KMS-11 (cell line): ENCODE measurements around the gene ADCY5.

Source experiments
- H2AFZ ChIP-seq: fragments of 200-600 bp; sonication (generic); 2 replicates; pipeline ENCODE4 v1.6.1; 2016; ENCODE audit warnings: antibody characterized with exemption, mixed run types, low read depth
- H3K27ac ChIP-seq: fragments of 200-600 bp; sonication (generic); 2 replicates; pipeline ENCODE4 v1.6.1; 2016; ENCODE audit warnings: mild to moderate bottlenecking, mixed run types
- H3K27me3 ChIP-seq: fragments of 200-600 bp; sonication (generic); 2 replicates; pipeline ENCODE4 v1.6.1; 2017; ENCODE audit warnings: mild to moderate bottlenecking, low read depth, mixed run types, moderate library complexity; ENCODE audit not compliant: insufficient read depth
- H3K36me3 ChIP-seq: fragments of 200-600 bp; sonication (generic); 2 replicates; pipeline ENCODE4 v1.6.1; 2017; ENCODE audit warnings: mild to moderate bottlenecking, mixed run types; ENCODE audit not compliant: insufficient read depth
- H3K4me1 ChIP-seq: fragments of 200-600 bp; sonication (generic); 2 replicates; pipeline ENCODE4 v1.6.1; 2016; ENCODE audit warnings: mild to moderate bottlenecking, low read depth, mixed run types; ENCODE audit not compliant: poor library complexity, severe bottlenecking
- H3K4me2 ChIP-seq: fragments of 200-600 bp; sonication (generic); 2 replicates; pipeline ENCODE4 v1.7.0; 2016; ENCODE audit warnings: mild to moderate bottlenecking, mixed run types
- H3K4me3 ChIP-seq: fragments of 200-600 bp; sonication (generic); IDR thresholded peaks from 2 replicates; pipeline ENCODE4 v1.6.1; 2017; ENCODE audit warnings: low read depth, low read length, mixed read lengths; ENCODE audit not compliant: insufficient read depth
- H3K79me2 ChIP-seq: fragments of 200-600 bp; sonication (generic); 2 replicates; pipeline ENCODE4 v1.6.1; 2016; ENCODE audit warnings: low read depth, mixed run types; ENCODE audit not compliant: insufficient read depth
- H3K9ac ChIP-seq: fragments of 200-600 bp; sonication (generic); 2 replicates; pipeline ENCODE4 v1.6.1; 2016; ENCODE audit warnings: mild to moderate bottlenecking, mixed run types
- H4K20me1 ChIP-seq: fragments of 200-600 bp; sonication (generic); 2 replicates; pipeline ENCODE4 v1.6.1; 2016; ENCODE audit warnings: mild to moderate bottlenecking, mixed run types; ENCODE audit not compliant: insufficient read depth
- CTCF ChIP-seq: fragments of 200-600 bp; sonication (generic); conservative IDR thresholded peaks from 2 replicates; pipeline ENCODE4 v1.6.1; 2017; ENCODE audit warnings: low read depth, mild to moderate bottlenecking, antibody characterized with exemption, low read length, moderate library complexity, mixed read lengths

ADCY5 gene

GRCh38 chr3:123387532-123387931 lies 61.4 kb downstream of the ADCY5 start:
- no peak overlapping the region for H3K9ac ChIP-seq
- H2AFZ ChIP-seq: no peak overlapping the region
- H3K4me3 ChIP-seq: no peak overlapping the region
- H3K27ac ChIP-seq: no peak overlapping the region
- H3K27me3 ChIP-seq: no peaks in the 10 kb centered on the region
- no peaks in the 10 kb centered on the region for H4K20me1 ChIP-seq
- H3K4me2 ChIP-seq: no peak overlapping the region
- TF ChIP-seq CTCF: no peak
- H3K36me3 ChIP-seq: no peaks in the 10 kb centered on the region
- H3K79me2 ChIP-seq: no peaks in the 10 kb centered on the region
- H3K4me1 ChIP-seq: no peaks in the 10 kb centered on the region

- Histone ChIP-seq H3K4me1 (no peaks in the 10 kb centered on the region), H3K4me2 (no peak overlapping the region), H3K9ac (no peak overlapping the region), H2AFZ (no peak overlapping the region), H3K27ac (no peak overlapping the region), H3K36me3 (no peaks in the 10 kb centered on the region), H4K20me1 (no peaks in the 10 kb centered on the region), H3K4me3 (no peak overlapping the region), H3K27me3 (no peaks in the 10 kb centered on the region), H3K79me2 (no peaks in the 10 kb centered on the region)
- no peak for TF ChIP-seq CTCF
These were observed 62.3 kb downstream of the ADCY5 start for GRCh38 chr3:123386477-123387040.

GRCh38 chr3:123385981-123386380 lies 62.9 kb downstream of the ADCY5 start:
- no peaks in the 10 kb centered on the region for H3K27me3 ChIP-seq
- no peaks in the 10 kb centered on the region for H3K79me2 ChIP-seq
- H3K4me2 ChIP-seq: no peak overlapping the region
- no peaks in the 10 kb centered on the region for H3K36me3 ChIP-seq
- no peak overlapping the region for H3K27ac ChIP-seq
- no peak for TF ChIP-seq CTCF
- H2AFZ ChIP-seq: no peak overlapping the region
- H4K20me1 ChIP-seq: no peaks in the 10 kb centered on the region
- H3K4me3 ChIP-seq: no peak overlapping the region
- no peak overlapping the region for H3K9ac ChIP-seq
- H3K4me1 ChIP-seq: no peaks in the 10 kb centered on the region

GRCh38 chr3:123385499-123385898 lies 63.4 kb downstream of the ADCY5 start:
- Histone ChIP-seq H3K79me2 (no peaks in the 10 kb centered on the region), H2AFZ (no peak overlapping the region), H4K20me1 (no peaks in the 10 kb centered on the region), H3K27me3 (no peaks in the 10 kb centered on the region), H3K4me3 (no peak overlapping the region), H3K27ac (no peak overlapping the region), H3K4me2 (no peak overlapping the region), H3K4me1 (no peaks in the 10 kb centered on the region), H3K36me3 (no peaks in the 10 kb centered on the region), H3K9ac (no peak overlapping the region)
- TF ChIP-seq CTCF: no peak
